PC-9 (cell line): Measurements from ENCODE around the gene NEUROG2. TPM values are rescaled to one million over a fixed set of nuclear protein-coding genes. Genes with fewer than 3 reads are reported as not detected.

ENCODE experiments used
- BruUV-seq: library from RNA; stranded (reverse); fragments of 400-500 nt; replicated peaks from 2 replicates; lab custom pipeline; 2021; lab: Mats Ljungman, UMichigan
- CTCF ChIA-PET: fragments of 300-600 bp; sonication (Branson Sonifier 250); formaldehyde crosslinking; loops from one replicate; lab custom pipeline; 2022; ENCODE audit warnings: antibody characterized with exemption; lab: Charles Lee
- POLR2A ChIA-PET: fragments of 300-600 bp; sonication (Branson Sonifier 250); formaldehyde crosslinking; loops from one replicate; lab custom pipeline; 2022; ENCODE audit warnings: antibody characterized with exemption; ENCODE audit not compliant: unreplicated experiment; lab: Charles Lee
- DNase-seq, 2 experiments: peaks; one replicate each; pipeline versions ENCODE4 v3.0.0 to v3.0.0-alpha.2; 2015 to 2022; ENCODE audit warnings: mixed read lengths in 1 of 2
- H2AFZ ChIP-seq: fragments of 200-600 bp; sonication (generic); 2 replicates; pipeline ENCODE4 v1.8.1; 2017; ENCODE audit warnings: antibody characterized with exemption
- H3F3A ChIP-seq: fragments of 200-600 bp; sonication (generic); 2 replicates; pipeline ENCODE4 v1.8.1; 2017; ENCODE audit warnings: antibody characterized with exemption, mild to moderate bottlenecking, low read depth; ENCODE audit not compliant: insufficient read depth
- H3K27ac ChIP-seq: fragments of 200-600 bp; sonication (generic); 2 replicates; pipeline ENCODE4 v1.6.1; 2016; ENCODE audit warnings: mixed run types
- H3K27me3 ChIP-seq: fragments of 200-600 bp; sonication (generic); 2 replicates; pipeline ENCODE4 v1.6.1; 2016; ENCODE audit warnings: low read depth, mixed run types; ENCODE audit not compliant: insufficient read depth
- H3K36me3 ChIP-seq: fragments of 200-600 bp; sonication (generic); 2 replicates; pipeline ENCODE4 v1.6.1; 2016; ENCODE audit warnings: low read depth, mixed run types
- H3K4me1 ChIP-seq: fragments of 200-600 bp; sonication (generic); replicated peaks from 2 replicates; pipeline ENCODE4 v1.6.1; 2016; ENCODE audit warnings: mixed run types; ENCODE audit not compliant: insufficient read depth
- H3K4me2 ChIP-seq: fragments of 200-600 bp; sonication (generic); 2 replicates; pipeline ENCODE4 v1.6.1; 2017; ENCODE audit warnings: mixed run types
- H3K4me3 ChIP-seq: fragments of 200-600 bp; sonication (generic); 2 replicates; pipeline ENCODE4 v1.6.1; 2016; ENCODE audit warnings: mixed run types
- H3K79me2 ChIP-seq: fragments of 200-600 bp; sonication (generic); 2 replicates; pipeline ENCODE4 v1.6.1; 2017; ENCODE audit warnings: low read depth, mixed run types
- H3K9me2 ChIP-seq: fragments of 200-600 bp; sonication (generic); 2 replicates; pipeline ENCODE4 v1.8.1; 2017; ENCODE audit warnings: mild to moderate bottlenecking; ENCODE audit not compliant: insufficient read depth
- H3K9me3 ChIP-seq: fragments of 200-600 bp; sonication (generic); 2 replicates; pipeline ENCODE4 v1.8.1; 2016; ENCODE audit warnings: low read depth; ENCODE audit not compliant: insufficient read depth
- H4K20me1 ChIP-seq: fragments of 200-600 bp; sonication (generic); 2 replicates; pipeline ENCODE4 v1.8.1; 2017; ENCODE audit not compliant: insufficient read depth
- EZH2 ChIP-seq: fragments of 200-600 bp; sonication (generic); IDR thresholded peaks from 2 replicates; pipeline ENCODE4 v1.8.0; 2017; ENCODE audit warnings: antibody characterized with exemption, low read depth
- intact Hi-C: fragments of 100-400 bp; cut with micrococcal nuclease; formaldehyde crosslinking; loops from one replicate; pipeline ENCODE4 v1.10.0; 2022; ENCODE audit not compliant: unreplicated experiment
- total RNA-seq: library from RNA; stranded (reverse); gene quantifications from 2 replicates; pipeline ENCODE4 v1.2.3, GENCODE V29; 2021
- TF ChIP-seq, protein P1 (sequence below): fragments of 200-600 bp; sonication (generic); conservative IDR thresholded peaks from 2 replicates; pipeline ENCODE4 v1.6.1; 2017; ENCODE audit warnings: mixed run types, antibody characterized with exemption, mild to moderate bottlenecking, moderate library complexity

The NEUROG2 gene
- total RNA-seq, 1 experiment from 2014 or later = not detected

DNA sequence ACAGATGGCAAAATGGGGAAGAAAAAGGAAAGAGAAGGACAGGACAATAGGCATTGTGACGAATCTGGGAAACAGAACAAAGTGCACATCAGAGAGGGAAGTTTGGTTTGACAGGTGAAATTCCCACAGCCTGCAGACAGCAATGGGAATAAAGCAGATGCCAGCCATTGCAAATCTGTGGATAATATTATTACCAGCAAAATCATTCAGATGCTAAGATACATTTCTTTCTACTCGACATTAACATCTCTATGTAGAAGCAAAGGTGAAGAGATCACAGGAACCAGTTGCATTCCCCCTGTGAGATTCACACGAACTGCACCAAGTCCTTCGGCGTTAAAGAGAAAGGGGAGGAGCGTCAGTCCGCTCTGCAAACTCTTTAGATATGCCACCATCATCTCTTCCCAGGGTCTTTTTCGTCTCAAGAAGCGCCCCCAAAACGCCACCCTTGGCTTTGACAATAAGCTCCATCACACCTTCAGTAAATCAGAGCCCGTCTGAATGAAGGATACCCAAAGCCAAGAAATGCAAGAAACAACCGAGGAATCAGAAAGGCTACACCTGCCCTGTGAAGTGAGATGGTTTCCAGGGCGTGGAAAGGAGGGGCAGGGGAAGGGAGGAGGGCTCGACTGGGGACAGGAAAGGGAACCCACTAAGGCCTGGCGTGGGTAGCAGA is 1.9 kb downstream of the NEUROG2 start:
- Histone ChIP-seq H3K36me3 (no peaks in the 10 kb centered on the region), H3F3A (no peaks in the 10 kb centered on the region), H3K4me1 (no peaks in the 10 kb centered on the region), H3K9me2 (no peaks in the 10 kb centered on the region), H2AFZ (no peak overlapping the region), H3K79me2 (no peaks in the 10 kb centered on the region), H3K27me3 (peaks cover 48% of the 10 kb centered on the region; the same call in 1 of the 2 replicates), H3K9me3 (no peaks in the 10 kb centered on the region), H3K4me3 (no peak overlapping the region), H3K27ac (no peak overlapping the region), H3K4me2 (no peak overlapping the region), H4K20me1 (no peaks in the 10 kb centered on the region)
- DNase-seq = no peak
- ChIA-PET POLR2A (no interaction called here), CTCF (no interaction called here)
- TF ChIP-seq EZH2 = no peak
- TF ChIP-seq, protein P1, sequence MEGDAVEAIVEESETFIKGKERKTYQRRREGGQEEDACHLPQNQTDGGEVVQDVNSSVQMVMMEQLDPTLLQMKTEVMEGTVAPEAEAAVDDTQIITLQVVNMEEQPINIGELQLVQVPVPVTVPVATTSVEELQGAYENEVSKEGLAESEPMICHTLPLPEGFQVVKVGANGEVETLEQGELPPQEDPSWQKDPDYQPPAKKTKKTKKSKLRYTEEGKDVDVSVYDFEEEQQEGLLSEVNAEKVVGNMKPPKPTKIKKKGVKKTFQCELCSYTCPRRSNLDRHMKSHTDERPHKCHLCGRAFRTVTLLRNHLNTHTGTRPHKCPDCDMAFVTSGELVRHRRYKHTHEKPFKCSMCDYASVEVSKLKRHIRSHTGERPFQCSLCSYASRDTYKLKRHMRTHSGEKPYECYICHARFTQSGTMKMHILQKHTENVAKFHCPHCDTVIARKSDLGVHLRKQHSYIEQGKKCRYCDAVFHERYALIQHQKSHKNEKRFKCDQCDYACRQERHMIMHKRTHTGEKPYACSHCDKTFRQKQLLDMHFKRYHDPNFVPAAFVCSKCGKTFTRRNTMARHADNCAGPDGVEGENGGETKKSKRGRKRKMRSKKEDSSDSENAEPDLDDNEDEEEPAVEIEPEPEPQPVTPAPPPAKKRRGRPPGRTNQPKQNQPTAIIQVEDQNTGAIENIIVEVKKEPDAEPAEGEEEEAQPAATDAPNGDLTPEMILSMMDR = no peak
- no TSS peak for BruUV-seq
- intact Hi-C loops = no loop called here

DNA sequence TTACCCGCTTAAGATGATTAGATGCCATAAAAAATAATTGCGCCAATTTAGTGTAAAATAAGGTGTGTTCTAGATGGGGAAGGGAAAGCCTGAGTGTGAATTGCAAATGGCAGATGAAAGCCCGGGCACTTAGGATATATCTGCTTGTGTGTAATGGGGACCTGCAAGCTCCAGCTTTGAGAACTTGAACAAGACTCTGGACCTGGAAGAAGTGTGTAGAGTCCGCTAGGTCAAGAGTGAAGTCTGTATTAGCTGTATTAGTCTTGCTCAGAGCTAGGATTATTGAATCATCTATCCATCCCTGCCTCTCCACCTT is 4.2 kb downstream of the NEUROG2 start:
- Histone ChIP-seq H3K4me2 (no peak overlapping the region), H3F3A (no peaks in the 10 kb centered on the region), H3K9me2 (no peaks in the 10 kb centered on the region), H4K20me1 (no peaks in the 10 kb centered on the region), H3K79me2 (no peaks in the 10 kb centered on the region), H3K27me3 (peaks cover 36% of the 10 kb centered on the region; the same call in 1 of the 2 replicates), H3K9me3 (no peaks in the 10 kb centered on the region), H2AFZ (no peak overlapping the region), H3K4me3 (no peak overlapping the region), H3K36me3 (no peaks in the 10 kb centered on the region), H3K4me1 (no peaks in the 10 kb centered on the region), H3K27ac (no peak overlapping the region)
- CTCF ChIA-PET = interaction anchor here (0.6 kb wide), 1 partner anchor 191 kb away, joined by 4 read pairs; no protein-coding TSS in a partner anchor
- no peak for TF ChIP-seq EZH2
- TF ChIP-seq, protein P1 = no peak
- BruUV-seq = no TSS peak
- POLR2A ChIA-PET = no interaction called here
- intact Hi-C loops = no loop called here
- DNase-seq = no peak

DNA sequence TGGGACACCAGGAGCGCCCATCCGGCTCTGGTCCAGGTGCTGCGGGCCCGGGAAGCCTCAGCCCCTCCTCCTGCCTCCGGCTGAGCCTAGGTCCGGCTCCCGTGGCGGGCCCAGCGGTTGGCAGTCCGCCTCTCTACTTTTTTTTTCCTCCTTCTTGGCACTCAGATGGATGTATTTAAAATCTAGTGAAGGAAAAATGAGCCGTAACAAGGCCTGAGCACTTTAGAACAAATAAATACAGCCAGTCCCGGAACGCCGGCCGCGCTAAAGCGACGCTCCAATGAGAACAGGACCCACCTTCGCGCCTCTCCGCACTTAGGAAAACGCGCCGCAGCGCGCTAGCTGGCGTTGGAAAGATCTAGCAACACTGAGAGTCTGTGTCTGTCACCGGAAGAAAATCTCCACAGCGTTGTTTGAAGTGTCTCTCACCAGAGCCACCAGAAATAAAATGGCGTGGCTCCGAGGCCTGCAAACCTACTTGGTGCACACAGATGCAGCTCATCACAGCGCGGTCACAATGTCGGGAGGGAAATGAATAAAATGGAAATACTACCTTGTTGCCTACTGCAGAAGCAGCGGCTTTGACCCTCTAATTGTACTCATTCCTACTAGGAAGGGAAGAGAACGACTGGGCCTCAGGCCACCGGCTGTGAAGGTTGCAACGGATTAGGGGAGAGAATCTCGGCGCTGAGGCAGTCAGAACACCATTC is 4.7 kb downstream of the NEUROG2 start:
- CTCF ChIA-PET = interaction anchor here (0.6 kb wide), 1 partner anchor 190 kb away, joined by 4 read pairs; no protein-coding TSS in a partner anchor
- POLR2A ChIA-PET = no interaction called here
- Histone ChIP-seq H3K4me1 (no peaks in the 10 kb centered on the region), H3K79me2 (no peaks in the 10 kb centered on the region), H3K4me2 (no peak overlapping the region), H4K20me1 (no peaks in the 10 kb centered on the region), H3K27ac (no peak overlapping the region), H3K9me2 (no peaks in the 10 kb centered on the region), H3K27me3 (peaks cover 31% of the 10 kb centered on the region; the same call in 1 of the 2 replicates), H3F3A (no peaks in the 10 kb centered on the region), H3K36me3 (no peaks in the 10 kb centered on the region), H2AFZ (no peak overlapping the region), H3K4me3 (no peak overlapping the region), H3K9me3 (no peaks in the 10 kb centered on the region)
- intact Hi-C loops = no loop called here
- no peak for DNase-seq
- no peak for TF ChIP-seq EZH2
- TF ChIP-seq, protein P1 = no peak
- BruUV-seq = no TSS peak
